Stimulated activated naive CD8-positive, alpha-beta T cell treated with anti-CD3 and anti-CD28 coated beads, Interleukin-15, Interleukin-2, amounts not matched to agents 100 ng/mL and 50 ng/mL, for 24 hours (primary cell): ENCODE data around the gene MAST3.
"Not testable (repeated sequence)": the region's sequence is repeated elsewhere in the genome, so short reads cannot be mapped to it uniquely, and the experiment has no call there.

Experiments
- H3K27ac Mint-ChIP-seq: one replicate; pipeline ENCODE4 v1.8.0; 2021; ENCODE audit warnings: mild to moderate bottlenecking, mixed read lengths
- H3K27me3 Mint-ChIP-seq: one replicate; pipeline ENCODE4 v1.8.0; 2021; ENCODE audit warnings: mixed read lengths
- H3K36me3 Mint-ChIP-seq: one replicate; pipeline ENCODE4 v1.8.0; 2021; ENCODE audit warnings: low read depth, mixed read lengths
- H3K4me1 Mint-ChIP-seq: one replicate; pipeline ENCODE4 v1.8.0; 2021; ENCODE audit warnings: low read depth, mixed read lengths
- H3K4me3 Mint-ChIP-seq: one replicate; pipeline ENCODE4 v1.8.0; 2021; ENCODE audit warnings: mild to moderate bottlenecking, mixed read lengths
- H3K9me3 Mint-ChIP-seq: one replicate; pipeline ENCODE4 v1.8.0; 2021; ENCODE audit warnings: mixed read lengths

Gene MAST3

DNA sequence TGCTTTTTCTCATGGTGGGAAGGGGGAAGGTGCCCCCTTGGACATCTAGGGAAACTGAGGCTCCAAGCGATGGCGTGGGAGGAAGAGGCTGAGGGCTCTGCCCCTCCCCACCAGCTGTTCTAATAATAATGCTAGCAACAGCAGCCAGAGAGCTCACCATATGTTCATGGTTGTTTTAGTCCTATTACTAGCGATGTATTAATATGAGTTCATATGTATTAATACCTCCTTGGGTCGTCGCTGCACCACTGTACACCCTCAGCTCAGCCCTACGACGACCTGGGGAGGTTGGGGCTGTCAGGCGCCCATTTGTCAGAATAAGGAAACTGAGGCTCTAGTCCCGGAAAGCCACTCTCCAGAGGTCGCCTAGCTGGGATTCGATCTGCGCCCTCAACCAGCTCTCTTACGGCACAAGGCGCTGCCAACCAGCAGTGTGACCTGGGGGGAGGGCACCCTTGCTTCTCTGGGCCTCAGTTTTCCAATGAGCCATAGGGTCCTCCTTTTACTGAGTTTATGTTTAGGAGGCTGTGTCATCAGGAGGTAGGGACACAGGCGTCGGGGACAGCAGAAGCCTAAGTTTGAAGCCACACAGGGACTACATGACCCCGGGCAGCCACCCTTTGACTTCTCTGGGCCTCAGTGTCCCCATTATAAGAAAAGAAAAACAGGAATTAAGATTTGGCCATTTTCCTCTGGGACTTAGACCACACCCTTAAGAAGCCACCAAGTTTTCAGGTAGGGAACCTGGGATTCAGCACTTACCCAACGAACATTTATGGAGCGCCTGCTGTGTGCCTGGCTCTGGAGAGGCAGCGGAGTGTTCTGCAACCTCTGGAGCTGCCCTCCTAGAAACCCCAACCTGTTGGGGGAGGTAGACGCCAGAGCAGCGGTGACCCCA is 664 bp downstream of the MAST3 start:
- H3K9me3 Mint-ChIP-seq, result no peaks in the 10 kb centered on the region
- no peaks in the 10 kb centered on the region for H3K36me3 Mint-ChIP-seq
- no peaks in the 10 kb centered on the region for H3K27me3 Mint-ChIP-seq
- H3K4me1 Mint-ChIP-seq, result peaks cover 32% of the 10 kb centered on the region
- peak overlapping the region; percentile 88 for H3K4me3 Mint-ChIP-seq
- H3K27ac Mint-ChIP-seq, result peak overlapping the region; percentile 83

DNA sequence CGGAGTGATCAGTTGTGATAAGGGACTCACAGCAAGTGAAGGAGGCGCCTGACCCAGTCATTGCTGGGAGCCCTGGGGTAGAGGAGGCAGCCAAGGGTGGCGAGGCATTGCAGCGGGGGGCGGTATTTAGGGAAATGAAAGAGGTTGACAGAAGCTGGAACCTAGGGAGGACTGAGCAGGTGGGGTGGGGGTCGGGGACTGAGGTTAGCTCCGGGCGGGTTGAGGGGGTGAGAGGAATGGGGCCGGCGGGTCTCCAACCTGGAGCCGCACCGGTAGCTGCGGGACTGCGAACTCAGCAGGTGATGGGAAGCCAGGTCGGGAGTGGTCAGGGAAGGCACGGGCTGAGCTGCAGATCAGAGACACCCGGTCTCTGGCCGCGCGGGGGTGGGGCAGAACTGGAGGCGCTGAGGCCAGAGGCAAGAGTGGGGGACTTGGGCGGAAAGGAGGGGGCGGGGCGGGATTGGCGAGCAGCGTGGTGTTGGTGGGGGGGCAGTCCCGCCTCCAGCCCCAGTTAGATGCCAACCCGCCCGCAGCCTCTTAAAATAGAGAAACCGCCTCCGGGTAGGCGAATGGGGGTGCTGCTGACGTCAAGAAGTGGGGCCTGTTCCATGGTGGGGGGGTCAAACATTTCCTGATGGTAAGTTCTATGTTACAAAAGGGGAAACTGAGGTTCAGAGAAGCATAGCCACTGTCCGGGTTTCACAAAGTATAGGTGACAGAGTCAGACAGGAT is 1.5 kb downstream of the MAST3 start:
- H3K9me3 Mint-ChIP-seq, result no peaks in the 10 kb centered on the region
- no peaks in the 10 kb centered on the region for H3K36me3 Mint-ChIP-seq
- no peaks in the 10 kb centered on the region for H3K27me3 Mint-ChIP-seq
- H3K4me1 Mint-ChIP-seq, result peaks cover 31% of the 10 kb centered on the region
- H3K27ac Mint-ChIP-seq, result peak overlapping the region; percentile 83
- H3K4me3 Mint-ChIP-seq, result peak overlapping the region; percentile 88

DNA sequence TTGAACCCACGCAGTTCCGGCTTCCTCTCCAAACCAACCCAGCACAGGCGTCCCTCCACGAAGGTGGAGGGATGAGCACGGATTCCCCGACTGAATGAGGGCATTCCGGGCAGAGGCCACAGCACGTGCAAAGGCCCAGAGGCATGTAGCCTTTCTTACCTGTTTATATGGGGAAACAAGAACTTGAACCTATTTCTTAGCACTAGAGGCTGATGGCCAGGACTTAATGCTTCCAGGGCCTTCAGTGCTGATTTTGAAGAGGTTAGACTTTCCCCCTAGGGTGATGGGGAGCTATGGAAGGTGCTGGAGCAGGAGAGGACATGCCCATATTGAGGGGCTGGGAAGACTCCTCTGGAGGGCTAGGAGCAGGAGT is 2.0 kb downstream of the MAST3 start:
- Mint-ChIP-seq H3K9me3 (no peaks in the 10 kb centered on the region), H3K4me3 (peak overlapping the region; percentile 88), H3K4me1 (peaks cover 36% of the 10 kb centered on the region), H3K27me3 (no peaks in the 10 kb centered on the region), H3K27ac (peak overlapping the region; percentile 83), H3K36me3 (no peaks in the 10 kb centered on the region)

DNA sequence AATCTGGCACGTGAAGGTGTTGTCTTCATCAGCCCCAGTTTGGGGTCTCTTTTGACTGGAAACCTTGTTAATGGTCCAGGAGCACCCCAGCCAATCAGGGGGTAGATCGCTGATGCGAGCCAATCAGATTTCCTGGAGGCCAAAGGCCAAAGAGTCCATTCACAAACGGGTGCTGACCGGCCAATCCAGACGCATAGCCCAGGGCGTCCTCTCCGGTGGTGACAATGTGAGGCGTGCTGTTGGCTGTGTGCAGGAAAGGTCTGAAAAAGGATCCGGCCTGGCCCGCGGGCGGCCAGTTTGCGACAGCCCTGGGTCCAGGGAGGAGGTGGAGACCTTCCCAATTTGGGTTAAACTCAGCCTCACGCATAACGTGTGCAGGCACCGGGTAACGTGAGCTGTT is 3.1 kb downstream of the MAST3 start:
- no peaks in the 10 kb centered on the region for H3K36me3 Mint-ChIP-seq
- H3K9me3 Mint-ChIP-seq, result no peaks in the 10 kb centered on the region
- H3K27me3 Mint-ChIP-seq, result no peaks in the 10 kb centered on the region
- no peak overlapping the region for H3K4me3 Mint-ChIP-seq
- H3K27ac Mint-ChIP-seq, result no peak overlapping the region
- H3K4me1 Mint-ChIP-seq, result peaks cover 44% of the 10 kb centered on the region

DNA sequence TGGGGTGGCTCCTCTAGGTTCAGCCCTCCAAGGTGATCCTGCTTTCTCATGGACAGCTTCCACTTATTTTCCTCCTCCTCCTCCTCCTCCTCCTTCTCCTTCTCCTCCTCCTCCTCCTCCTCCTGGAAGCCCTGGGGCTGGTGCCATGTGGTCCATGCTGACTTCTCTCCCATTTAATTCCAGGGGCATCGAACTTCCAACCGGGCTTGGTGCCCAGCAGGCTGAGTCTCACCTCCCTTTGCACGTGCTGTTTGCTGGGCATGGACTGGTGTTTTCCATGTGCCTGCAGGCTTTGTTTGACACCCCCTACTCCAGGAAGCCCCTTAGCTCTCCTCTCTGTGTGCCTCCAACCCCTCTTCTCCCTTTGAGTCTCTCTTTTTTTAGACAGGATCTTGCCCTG is 3.7 kb downstream of the MAST3 start:
- H3K36me3 Mint-ChIP-seq, result no peaks in the 10 kb centered on the region
- H3K9me3 Mint-ChIP-seq, result no peaks in the 10 kb centered on the region
- H3K27ac Mint-ChIP-seq, result peak overlapping the region; percentile 55
- H3K4me3 Mint-ChIP-seq, result no peak overlapping the region
- H3K4me1 Mint-ChIP-seq, result peaks cover 45% of the 10 kb centered on the region
- H3K27me3 Mint-ChIP-seq, result no peaks in the 10 kb centered on the region

DNA sequence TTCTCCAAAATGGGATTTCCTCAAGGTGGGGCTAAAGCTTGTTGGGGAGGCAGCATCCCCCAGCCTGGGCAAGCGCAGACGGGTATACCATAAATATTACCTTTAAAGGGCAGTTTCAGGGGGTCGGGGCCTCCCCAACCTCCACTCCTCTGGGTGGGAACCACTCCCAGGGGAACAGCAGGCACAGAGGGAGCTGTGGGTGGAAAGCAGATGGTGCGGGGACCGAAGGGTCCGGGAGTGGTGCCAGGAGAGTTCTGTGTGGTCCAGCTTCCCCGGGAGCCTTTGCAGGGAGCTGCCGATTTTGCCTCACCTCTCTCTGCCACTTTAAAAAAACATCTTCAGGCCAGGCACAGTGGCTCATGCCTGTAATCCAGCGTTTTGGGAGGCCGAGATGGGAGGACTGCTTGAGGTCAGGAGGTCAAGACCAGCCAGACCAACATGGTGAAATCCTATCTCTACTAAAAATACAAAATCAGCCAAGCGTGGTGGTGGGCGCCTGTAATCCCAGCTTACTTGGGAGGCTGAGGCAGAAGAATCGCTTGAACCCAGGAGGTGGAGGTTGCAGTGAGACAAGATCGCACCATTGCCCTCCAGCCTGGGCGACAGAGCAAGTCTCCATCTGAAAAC is 5.5 kb downstream of the MAST3 start:
- Mint-ChIP-seq H3K9me3 (no peaks in the 10 kb centered on the region), H3K4me1 (peaks cover 40% of the 10 kb centered on the region), H3K27me3 (no peaks in the 10 kb centered on the region), H3K27ac (no peak overlapping the region), H3K4me3 (no peak overlapping the region), H3K36me3 (no peaks in the 10 kb centered on the region)

DNA sequence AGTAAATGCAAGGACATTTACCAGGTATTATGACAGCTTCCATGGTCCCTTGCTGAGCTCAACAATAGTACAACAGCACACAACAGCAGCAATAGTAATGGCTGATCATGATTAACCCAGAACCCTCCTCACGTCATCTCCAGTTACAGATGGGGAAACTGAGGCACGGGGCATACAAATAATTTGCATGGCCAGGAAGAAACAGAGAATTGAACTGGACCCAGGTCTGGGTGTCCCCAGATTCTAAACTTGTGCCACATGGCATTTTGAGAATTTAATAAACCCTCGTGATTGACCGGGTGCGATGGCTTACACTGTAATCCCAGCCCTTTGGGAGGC is 7.2 kb downstream of the MAST3 start:
- Mint-ChIP-seq H3K4me3 (peak overlapping the region; percentile 77), H3K9me3 (no peaks in the 10 kb centered on the region), H3K27ac (peak overlapping the region; percentile 74), H3K36me3 (no peaks in the 10 kb centered on the region), H3K27me3 (no peaks in the 10 kb centered on the region), H3K4me1 (peaks cover 35% of the 10 kb centered on the region)

DNA sequence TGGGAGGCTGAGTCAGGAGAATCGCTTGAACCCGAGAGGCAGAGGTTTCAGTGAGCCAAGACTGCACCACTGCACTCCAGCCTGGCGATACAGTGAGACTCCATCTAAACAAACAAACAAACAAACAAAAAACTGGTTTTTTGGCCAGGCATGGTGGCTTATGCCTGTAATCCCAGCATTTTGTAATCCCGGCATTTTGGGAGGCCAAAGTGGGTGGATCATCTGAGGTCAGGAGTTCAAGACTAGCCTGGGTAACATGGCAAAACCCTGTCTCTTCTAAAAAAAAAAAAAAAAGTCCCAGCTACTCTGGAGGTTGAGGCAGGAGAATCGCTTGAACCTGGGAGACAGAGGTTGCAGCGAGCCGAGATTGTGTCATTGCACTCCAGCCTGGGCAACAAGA is 7.7 kb downstream of the MAST3 start:
- H3K4me1 Mint-ChIP-seq, result peaks cover 30% of the 10 kb centered on the region
- not testable (repeated sequence) for H3K36me3 Mint-ChIP-seq, H3K27me3 Mint-ChIP-seq, H3K27ac Mint-ChIP-seq, H3K9me3 Mint-ChIP-seq, H3K4me3 Mint-ChIP-seq

DNA sequence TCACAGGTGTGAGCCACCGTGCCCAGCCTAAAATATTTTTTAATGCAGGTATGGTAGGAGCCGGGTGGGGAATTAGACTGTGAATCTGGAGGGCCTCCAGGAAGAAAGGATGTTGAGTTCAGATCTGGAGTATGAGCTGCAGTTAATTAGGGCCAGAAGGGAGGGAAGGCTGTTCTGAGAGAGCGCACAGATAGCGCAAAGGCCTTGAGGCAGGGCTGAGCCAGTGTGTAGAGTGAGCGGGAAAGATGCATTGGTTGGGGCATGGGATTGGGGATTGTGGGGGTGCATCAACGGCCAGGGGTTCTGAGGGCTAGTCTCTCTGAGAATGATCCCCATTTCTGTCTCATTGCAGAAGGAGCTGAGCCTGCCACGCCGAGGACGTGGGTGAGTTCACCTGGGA is 9.7 kb downstream of the MAST3 start:
- H3K27me3 Mint-ChIP-seq, result no peaks in the 10 kb centered on the region
- H3K27ac Mint-ChIP-seq, result peak overlapping the region; percentile 3
- peaks cover 5% of the 10 kb centered on the region for H3K36me3 Mint-ChIP-seq
- H3K4me1 Mint-ChIP-seq, result peaks cover 38% of the 10 kb centered on the region
- H3K4me3 Mint-ChIP-seq, result no peak overlapping the region
- H3K9me3 Mint-ChIP-seq, result no peaks in the 10 kb centered on the region

DNA sequence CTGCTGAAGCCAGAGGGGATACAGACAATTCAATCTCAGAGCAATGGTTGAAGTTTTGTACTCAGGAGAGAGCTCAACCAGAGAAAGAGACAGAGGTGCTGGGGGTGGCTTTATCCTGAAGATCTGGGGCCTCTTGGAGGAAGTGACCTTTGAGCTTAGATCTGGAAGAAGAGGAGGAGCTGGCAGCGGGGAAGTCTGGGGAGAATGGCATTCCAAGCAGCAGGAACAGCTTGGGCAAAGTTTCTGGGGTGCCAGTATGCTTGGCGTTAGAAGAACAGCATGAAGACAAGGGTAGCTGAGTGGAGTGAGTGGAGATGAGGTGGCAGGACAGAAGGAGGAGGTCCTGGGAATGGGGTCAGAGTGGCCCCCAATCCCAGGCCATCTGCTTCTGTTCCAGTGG is 11.3 kb downstream of the MAST3 start:
- Mint-ChIP-seq H3K27ac (peak overlapping the region; percentile 38), H3K4me1 (peaks cover 33% of the 10 kb centered on the region), H3K4me3 (peak overlapping the region; percentile 76), H3K36me3 (peaks cover 8% of the 10 kb centered on the region), H3K27me3 (no peaks in the 10 kb centered on the region), H3K9me3 (no peaks in the 10 kb centered on the region)

DNA sequence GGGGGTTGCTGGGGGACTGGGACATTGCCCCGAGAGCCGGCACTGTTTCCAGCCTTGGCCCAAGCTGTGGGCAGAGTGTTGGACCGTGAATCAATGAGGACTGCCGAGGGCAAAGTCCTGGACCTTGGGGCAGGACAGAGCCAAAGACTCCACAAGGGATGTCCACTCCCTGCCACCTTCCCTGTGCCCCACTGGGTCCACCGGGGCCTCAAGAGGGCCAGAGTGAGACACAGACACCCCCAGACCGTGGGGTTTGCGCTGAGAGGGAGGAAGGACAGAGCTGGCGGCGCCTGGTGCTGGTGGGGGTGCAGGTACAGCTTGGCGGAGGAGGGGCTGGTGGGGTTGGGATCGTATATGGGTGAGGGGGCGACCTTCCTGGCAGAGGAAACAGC is 11.8 kb downstream of the MAST3 start:
- no peaks in the 10 kb centered on the region for H3K27me3 Mint-ChIP-seq
- H3K4me3 Mint-ChIP-seq, result peak overlapping the region; percentile 76
- H3K9me3 Mint-ChIP-seq, result no peaks in the 10 kb centered on the region
- no peak overlapping the region for H3K27ac Mint-ChIP-seq
- peaks cover 31% of the 10 kb centered on the region for H3K4me1 Mint-ChIP-seq
- peaks cover 10% of the 10 kb centered on the region for H3K36me3 Mint-ChIP-seq

DNA sequence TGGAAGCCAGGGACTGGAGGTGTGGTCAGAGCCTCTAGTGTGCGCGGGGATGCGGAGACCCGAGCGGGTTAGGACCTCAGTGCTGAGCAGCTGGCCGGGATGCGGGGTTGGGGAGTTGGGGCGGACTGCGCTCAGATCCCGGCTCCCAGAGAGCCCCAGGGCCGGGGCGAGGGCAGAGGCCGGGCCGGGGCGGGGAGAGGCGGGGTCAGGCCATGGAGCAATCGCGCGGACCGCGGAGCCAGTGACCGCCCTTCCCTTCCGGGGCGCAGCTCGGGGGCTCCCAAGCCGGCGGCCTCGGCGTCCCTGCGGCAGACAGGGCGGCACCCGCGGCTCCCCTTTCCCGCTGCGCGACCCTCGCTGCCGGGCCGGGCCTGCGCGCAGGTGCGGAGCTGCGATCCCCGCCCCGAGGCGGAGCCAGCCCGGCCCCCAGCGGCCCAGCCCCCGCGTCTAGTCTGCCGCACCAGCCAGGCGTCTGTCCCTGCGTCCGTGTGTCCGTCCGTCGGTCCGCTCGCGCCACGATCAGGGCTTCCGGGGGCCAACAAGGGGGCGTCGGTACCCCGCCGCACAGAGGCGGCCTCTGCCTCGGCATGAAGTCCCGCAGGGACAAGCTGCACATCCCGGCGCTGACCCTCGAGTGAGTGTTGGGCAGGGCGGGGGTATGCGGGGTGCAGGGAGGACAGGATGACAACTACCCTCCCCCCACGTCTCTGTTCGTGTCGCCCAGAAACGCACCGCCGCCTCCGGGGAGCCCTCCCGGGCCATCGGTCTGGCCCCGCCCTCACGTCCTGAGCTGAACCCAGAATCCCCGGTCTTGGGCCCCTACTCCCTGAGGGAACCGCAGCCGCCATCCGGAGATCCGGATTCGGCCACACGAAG is 12.4 kb downstream of the MAST3 start:
- Mint-ChIP-seq H3K4me1 (peaks cover 25% of the 10 kb centered on the region), H3K4me3 (peak overlapping the region; percentile 76), H3K27me3 (no peaks in the 10 kb centered on the region), H3K27ac (no peak overlapping the region), H3K9me3 (no peaks in the 10 kb centered on the region), H3K36me3 (peaks cover 16% of the 10 kb centered on the region)

DNA sequence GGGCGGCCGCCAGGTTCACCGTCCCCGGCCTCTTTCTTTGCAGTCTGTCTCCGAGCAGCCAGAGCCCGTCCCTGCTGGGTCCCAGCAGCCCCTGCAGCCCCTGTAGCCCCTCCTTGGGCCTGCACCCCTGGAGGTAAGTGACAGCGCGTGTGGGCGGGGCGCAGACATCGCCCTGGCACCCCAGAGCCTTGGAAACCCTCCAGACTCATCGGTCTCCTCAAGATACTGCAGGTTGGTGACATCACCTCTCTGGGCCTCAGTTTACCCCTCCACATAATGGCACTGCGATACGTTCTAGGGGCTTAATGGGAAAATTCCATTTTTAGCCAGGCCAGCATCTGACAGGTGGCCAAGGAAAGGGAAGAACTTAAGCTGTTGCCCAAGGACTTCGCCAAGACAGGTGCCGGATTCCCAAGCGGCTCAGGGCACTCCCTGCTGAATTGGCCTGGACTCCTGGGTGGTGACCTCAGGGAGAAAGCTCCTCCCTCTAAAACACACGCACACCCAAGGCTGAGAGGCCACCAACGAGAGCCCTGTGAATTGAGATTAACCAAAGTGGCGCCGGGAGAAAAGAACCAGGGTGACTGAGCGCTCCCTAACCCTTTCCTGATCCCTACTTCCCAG is 13.1 kb downstream of the MAST3 start:
- H3K4me1 Mint-ChIP-seq, result peaks cover 20% of the 10 kb centered on the region
- H3K4me3 Mint-ChIP-seq, result peak overlapping the region; percentile 70
- peaks cover 21% of the 10 kb centered on the region for H3K36me3 Mint-ChIP-seq
- no peaks in the 10 kb centered on the region for H3K27me3 Mint-ChIP-seq
- no peaks in the 10 kb centered on the region for H3K9me3 Mint-ChIP-seq
- H3K27ac Mint-ChIP-seq, result no peak overlapping the region

DNA sequence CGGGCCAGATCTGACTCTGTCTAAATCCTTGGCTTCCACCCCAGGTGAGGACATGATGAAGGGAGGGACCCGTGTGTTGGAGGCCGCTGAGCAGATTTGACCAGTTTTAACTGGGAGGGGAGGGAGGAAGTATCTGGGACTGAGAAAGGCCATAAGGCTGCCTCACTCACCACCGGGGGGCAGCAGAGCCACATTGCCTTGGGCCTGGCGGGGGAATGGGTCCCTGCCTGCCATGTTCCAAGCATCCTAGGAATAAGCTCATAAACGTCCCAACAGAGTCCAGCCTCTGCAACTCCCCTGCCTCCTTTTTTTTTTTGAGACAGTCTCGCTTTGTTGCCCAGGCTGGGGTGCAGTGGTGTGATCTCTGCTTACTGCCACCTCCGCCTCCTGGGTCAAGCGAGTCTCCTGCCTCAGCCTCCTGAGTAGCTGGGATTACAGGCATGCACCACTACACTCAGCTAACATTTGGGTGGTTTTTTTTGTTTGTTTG is 15.5 kb downstream of the MAST3 start:
- Mint-ChIP-seq H3K27me3 (no peaks in the 10 kb centered on the region), H3K9me3 (no peaks in the 10 kb centered on the region), H3K4me3 (no peak overlapping the region), H3K36me3 (peaks cover 22% of the 10 kb centered on the region), H3K27ac (no peak overlapping the region), H3K4me1 (peaks cover 28% of the 10 kb centered on the region)
